ENCODE results near the gene KDM4C.
"Not testable (repeated sequence)": the region's sequence is repeated elsewhere in the genome, so short reads cannot be mapped to it uniquely, and the experiment has no call there.

KDM4C gene

DNA sequence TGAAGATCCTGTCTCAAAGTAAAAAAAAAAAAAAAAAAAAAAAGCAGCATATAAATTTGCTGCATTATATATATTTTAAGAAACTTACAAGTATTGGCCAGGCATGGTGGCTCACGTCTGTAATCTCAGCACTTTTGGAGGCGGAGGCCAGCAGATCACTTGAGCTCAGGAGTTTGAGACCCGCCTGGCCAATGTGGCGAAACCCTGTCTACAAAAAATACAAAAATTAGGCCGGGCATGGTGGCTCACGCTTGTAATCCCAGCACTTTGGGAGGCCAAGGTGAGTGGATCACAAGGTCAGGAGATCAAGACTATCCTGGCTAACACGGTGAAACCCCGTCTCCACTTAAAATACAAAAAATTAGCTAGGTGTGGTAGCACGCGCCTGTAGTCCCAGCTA, 2.9 kb upstream of the KDM4C start:
- not testable (repeated sequence) for H3K27me3 Mint-ChIP-seq, H3K27ac Mint-ChIP-seq, H3K9me3 Mint-ChIP-seq, DNase-seq, H3K4me3 Mint-ChIP-seq
- Mint-ChIP-seq H3K36me3 (ENCODE audit: low read depth) (peaks cover 14% of the 10 kb centered on the region), H3K4me1 (ENCODE audit: low read depth) (peaks cover 26% of the 10 kb centered on the region)

DNA sequence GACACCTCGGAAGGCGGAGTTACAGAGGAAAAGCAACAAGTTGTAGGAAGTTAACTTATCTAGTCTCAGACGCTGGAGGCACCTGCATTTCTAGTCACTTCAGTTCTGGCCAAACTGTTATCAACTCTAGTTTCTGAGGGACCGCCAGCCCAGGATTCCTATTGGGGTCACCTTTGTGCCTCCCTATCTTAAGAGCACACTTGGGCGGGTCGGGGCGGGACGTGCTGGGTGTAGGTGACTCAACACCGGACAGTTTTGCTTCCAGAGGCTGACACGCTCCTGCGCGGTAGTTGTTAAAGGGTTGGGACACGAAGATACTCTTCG, 679 bp upstream of the KDM4C start:
- Mint-ChIP-seq H3K4me1 (ENCODE audit: low read depth) (peaks cover 33% of the 10 kb centered on the region), H3K4me3 (peak overlapping the region; percentile 95), H3K9me3 (no peaks in the 10 kb centered on the region), H3K27ac (peak overlapping the region; percentile 100), H3K36me3 (ENCODE audit: low read depth) (peaks cover 14% of the 10 kb centered on the region), H3K27me3 (no peaks in the 10 kb centered on the region)
- no peak for DNase-seq

DNA sequence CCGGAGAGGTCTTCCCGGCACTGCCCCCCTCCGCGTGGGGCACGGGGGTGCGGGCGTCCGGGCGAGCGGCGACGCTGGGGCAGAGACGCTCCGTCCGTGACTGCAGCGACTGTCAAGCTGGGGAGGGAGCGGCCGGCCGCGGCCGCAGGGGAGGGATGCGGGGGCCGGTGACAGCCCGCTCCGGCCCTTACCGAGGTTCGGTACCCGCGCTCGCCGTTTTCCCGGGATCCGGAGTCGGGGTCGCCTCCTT, 400 bp downstream of the KDM4C start:
- DNase-seq, result no peak
- Mint-ChIP-seq H3K4me3 (peak overlapping the region; percentile 95), H3K27me3 (no peaks in the 10 kb centered on the region), H3K27ac (peak overlapping the region; percentile 100), H3K9me3 (peaks cover 3% of the 10 kb centered on the region), H3K4me1 (ENCODE audit: low read depth) (peaks cover 40% of the 10 kb centered on the region), H3K36me3 (ENCODE audit: low read depth) (peaks cover 17% of the 10 kb centered on the region)

DNA sequence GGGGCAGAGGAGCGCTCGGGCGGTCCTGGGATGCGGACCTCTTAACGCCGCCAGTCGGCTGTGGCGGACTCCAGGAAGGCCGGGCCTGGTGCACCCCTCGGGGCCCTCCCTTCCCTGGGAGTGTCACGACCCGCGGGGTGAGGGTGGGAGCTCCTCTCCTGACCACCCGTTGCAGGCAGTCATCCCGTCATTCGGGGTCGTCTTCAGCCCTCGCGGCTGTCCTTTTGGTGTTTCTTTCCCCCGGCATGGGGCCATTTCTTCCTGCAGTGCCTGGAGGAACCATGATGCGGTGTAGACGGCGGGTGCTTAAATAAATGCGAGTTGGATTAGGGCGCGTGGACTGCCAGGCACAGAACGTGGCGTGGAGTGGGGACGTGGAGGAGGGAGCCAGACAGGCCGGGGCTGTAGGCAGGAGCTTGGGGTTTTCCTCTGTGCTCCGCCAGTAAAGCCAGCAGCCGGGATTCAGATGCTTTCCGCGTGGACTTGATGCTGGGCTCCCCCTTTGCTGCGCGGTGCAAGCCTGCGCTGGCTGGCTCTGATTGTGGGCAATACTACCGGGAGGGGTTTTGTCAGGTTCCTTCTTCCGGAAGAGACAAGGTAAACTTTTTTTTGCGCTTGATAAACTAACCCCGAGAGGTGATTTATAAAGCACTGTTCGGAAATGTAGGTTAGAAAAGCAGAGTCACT, 868 bp downstream of the KDM4C start:
- peaks cover 3% of the 10 kb centered on the region for H3K9me3 Mint-ChIP-seq
- peak overlapping the region; percentile 95 for H3K4me3 Mint-ChIP-seq
- H3K27me3 Mint-ChIP-seq, result no peaks in the 10 kb centered on the region
- peaks cover 20% of the 10 kb centered on the region for H3K36me3 Mint-ChIP-seq (ENCODE audit: low read depth)
- DNase-seq, result peak; percentile 72
- H3K4me1 Mint-ChIP-seq (ENCODE audit: low read depth), result peaks cover 45% of the 10 kb centered on the region
- H3K27ac Mint-ChIP-seq, result peak overlapping the region; percentile 100

DNA sequence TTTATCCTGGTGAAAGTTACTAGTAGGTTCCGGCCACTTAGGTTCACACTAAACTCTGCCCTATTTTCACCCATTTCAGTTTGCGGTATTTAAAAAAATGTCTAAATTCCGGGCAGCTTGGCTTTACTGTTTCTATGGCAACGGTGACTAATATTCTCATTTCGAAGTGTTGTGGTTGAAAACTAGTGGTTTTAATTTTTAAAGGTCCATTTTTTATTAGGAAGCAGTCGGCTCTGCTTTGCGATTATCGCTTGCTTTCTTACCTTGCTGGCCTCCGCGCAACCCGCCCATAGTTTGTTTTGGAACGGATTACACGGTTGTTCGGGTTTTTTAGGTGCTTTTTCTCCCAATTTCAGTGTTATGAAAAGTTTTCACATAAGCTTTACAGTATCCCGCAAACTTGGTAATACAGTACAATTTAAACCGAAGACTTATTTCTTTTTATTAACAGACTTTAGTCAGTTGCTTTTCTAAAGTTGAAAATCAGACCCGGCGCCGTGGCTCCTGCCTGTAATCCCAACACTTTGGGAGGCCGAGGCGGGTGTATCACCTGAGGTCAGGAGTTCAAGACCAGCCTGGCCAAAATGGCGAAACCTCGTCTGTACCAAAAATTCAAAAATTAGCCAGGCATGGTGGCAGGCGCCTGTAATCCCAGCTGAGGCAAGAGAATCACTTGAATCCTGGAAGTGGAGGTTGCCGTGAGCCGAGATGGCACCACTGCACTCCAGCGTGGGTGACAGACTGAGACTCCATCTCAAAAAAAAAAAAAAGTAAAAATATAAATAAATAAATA, 1.6 kb downstream of the KDM4C start:
- Mint-ChIP-seq H3K4me1 (ENCODE audit: low read depth) (peaks cover 52% of the 10 kb centered on the region), H3K9me3 (peaks cover 3% of the 10 kb centered on the region), H3K4me3 (peak overlapping the region; percentile 95), H3K27me3 (no peaks in the 10 kb centered on the region), H3K27ac (peak overlapping the region; percentile 100), H3K36me3 (ENCODE audit: low read depth) (peaks cover 20% of the 10 kb centered on the region)
- DNase-seq, result peak; percentile 48

DNA sequence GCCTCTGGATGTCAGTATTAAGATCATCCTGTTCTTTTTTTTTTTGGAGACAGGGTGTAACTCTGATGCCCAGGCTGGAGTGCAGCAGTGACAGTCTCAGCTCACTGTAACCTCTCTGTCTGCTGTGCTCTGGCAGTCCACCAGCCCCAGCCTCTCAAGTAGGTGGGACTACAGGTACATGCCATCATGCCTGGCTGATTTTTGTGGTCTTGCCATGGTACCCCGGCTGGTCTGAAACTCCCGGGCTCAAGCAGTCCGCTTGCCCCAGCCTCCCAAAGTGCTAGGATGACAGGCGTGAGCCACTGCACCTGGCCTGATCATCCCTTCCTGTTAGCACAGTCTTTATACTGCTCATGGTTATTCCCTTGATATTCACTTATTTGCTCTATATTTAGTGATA, 3.5 kb downstream of the KDM4C start:
- no peak overlapping the region for H3K27ac Mint-ChIP-seq
- no peak overlapping the region for H3K4me3 Mint-ChIP-seq

DNA sequence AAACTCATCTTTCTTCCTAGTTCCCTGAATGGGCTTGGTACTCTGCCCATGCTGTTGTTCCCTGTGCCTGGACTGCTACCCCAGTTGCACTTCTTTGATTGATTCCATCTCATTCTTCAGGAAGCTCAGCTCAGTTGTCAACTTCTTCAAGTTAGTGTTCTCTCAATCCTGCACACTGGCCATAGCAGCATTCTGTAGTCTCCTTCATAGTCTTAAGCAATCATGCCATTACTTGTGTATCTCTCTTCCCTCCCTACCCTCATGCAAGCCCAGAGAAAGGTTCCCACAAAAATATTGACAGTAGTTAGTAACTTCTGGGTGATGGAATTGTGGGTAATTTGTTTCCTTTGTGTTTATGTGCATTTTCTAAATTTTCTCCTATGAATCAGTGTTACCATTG, 5.5 kb downstream of the KDM4C start:
- DNase-seq, result no peak
- no peaks in the 10 kb centered on the region for H3K27me3 Mint-ChIP-seq
- peaks cover 3% of the 10 kb centered on the region for H3K9me3 Mint-ChIP-seq
- H3K36me3 Mint-ChIP-seq (ENCODE audit: low read depth), result peaks cover 15% of the 10 kb centered on the region
- peak overlapping the region; percentile 83 for H3K27ac Mint-ChIP-seq
- peaks cover 68% of the 10 kb centered on the region for H3K4me1 Mint-ChIP-seq (ENCODE audit: low read depth)
- no peak overlapping the region for H3K4me3 Mint-ChIP-seq

More for the DNA sequence above, 3.5 kb downstream of the KDM4C start:
- Mint-ChIP-seq H3K9me3 (peaks cover 3% of the 10 kb centered on the region), H3K4me1 (ENCODE audit: low read depth) (peaks cover 64% of the 10 kb centered on the region), H3K27me3 (no peaks in the 10 kb centered on the region), H3K36me3 (ENCODE audit: low read depth) (peaks cover 20% of the 10 kb centered on the region)
- DNase-seq, result no peak

DNA sequence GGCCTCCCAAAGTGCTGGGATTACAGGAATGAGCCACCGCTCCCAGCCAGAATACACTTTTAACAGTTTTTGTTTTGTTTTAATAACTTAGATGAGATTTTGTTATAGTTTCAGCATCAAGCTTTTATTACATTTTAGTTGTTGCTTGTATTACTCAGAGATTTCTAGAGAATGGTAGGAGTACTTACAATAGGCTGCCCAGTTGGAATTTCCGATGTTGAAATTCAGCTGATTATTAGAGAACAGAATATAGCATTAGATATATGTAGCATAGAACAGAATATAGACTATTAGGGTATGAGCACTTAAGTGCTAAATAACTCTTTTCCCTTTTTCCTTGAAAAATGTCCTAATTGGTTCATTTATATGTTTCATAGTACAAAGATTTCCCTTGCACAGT, 6.2 kb downstream of the KDM4C start:
- Mint-ChIP-seq H3K27me3 (no peaks in the 10 kb centered on the region), H3K4me3 (no peak overlapping the region), H3K9me3 (peaks cover 3% of the 10 kb centered on the region), H3K27ac (peak overlapping the region; percentile 55), H3K4me1 (ENCODE audit: low read depth) (peaks cover 76% of the 10 kb centered on the region), H3K36me3 (ENCODE audit: low read depth) (peaks cover 9% of the 10 kb centered on the region)
- DNase-seq, result no peak

DNA sequence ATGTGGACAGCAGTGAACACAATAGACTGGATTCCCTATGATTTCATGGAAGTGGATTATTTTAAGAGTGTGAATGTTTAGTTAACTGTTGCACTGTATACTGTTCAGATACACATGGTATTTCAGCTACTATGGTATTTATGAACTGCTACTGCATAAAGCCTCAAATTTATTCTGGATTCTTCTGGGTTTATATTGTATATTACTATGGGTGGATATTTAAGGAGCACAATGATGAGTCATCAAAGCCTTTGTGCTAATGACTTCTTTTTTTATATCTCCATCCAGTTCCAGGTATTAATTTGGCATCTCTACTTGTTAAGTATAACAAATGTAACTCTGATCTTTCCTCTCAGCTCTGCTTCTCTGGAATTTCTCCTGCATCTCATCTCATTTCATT, 6.8 kb downstream of the KDM4C start:
- peak overlapping the region; percentile 60 for H3K27ac Mint-ChIP-seq
- no peaks in the 10 kb centered on the region for H3K27me3 Mint-ChIP-seq
- H3K36me3 Mint-ChIP-seq (ENCODE audit: low read depth), result peaks cover 5% of the 10 kb centered on the region
- H3K4me3 Mint-ChIP-seq, result no peak overlapping the region
- H3K9me3 Mint-ChIP-seq, result peaks cover 3% of the 10 kb centered on the region
- DNase-seq, result no peak
- peaks cover 76% of the 10 kb centered on the region for H3K4me1 Mint-ChIP-seq (ENCODE audit: low read depth)

DNA sequence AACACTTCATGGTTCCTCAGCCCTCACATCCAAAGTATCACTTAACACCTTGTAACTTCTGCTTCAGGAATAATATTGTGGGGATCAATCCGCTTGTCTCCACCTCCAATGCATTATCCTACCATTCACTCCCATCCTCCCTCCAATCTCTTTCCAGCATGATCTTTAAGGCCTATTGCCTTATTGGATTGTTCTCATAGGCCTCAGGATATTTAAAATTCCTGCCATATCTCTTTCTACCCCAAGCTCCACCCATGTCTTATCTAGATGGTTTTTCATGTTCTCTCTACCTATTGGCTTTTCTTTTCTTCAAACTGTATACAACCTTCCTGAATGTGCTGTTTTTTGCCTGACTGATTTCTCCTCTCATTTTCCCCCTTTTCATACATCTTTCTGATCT, 7.2 kb downstream of the KDM4C start:
- peak overlapping the region; percentile 60 for H3K27ac Mint-ChIP-seq
- peaks cover 74% of the 10 kb centered on the region for H3K4me1 Mint-ChIP-seq (ENCODE audit: low read depth)

DNA sequence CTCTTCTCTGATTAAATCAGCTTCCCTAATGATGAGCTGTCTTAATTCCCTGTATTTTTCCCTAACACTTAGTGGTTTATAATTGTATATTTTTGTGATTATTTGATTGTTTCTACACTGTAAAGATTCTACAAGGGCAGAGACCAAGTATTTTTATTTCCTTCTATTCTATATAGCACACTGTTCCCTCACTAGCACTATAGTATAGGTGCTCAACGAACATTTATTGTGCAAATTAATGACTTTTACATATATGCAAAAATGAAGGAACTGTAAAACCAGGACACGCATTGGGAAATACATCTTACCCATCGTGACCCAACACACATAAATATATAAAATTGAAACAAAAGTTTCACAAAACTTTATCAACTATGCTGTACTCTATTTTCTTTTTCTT, 7.6 kb downstream of the KDM4C start:
- H3K27me3 Mint-ChIP-seq, result no peaks in the 10 kb centered on the region
- H3K4me3 Mint-ChIP-seq, result no peak overlapping the region
- H3K4me1 Mint-ChIP-seq (ENCODE audit: low read depth), result peaks cover 72% of the 10 kb centered on the region
- H3K36me3 Mint-ChIP-seq (ENCODE audit: low read depth), result peaks cover 5% of the 10 kb centered on the region
- DNase-seq, result no peak
- peaks cover 3% of the 10 kb centered on the region for H3K9me3 Mint-ChIP-seq
- peak overlapping the region; percentile 60 for H3K27ac Mint-ChIP-seq

More for the DNA sequence above, 7.2 kb downstream of the KDM4C start:
- peaks cover 5% of the 10 kb centered on the region for H3K36me3 Mint-ChIP-seq (ENCODE audit: low read depth)
- peaks cover 3% of the 10 kb centered on the region for H3K9me3 Mint-ChIP-seq
- H3K27me3 Mint-ChIP-seq, result no peaks in the 10 kb centered on the region
- no peak for DNase-seq
- no peak overlapping the region for H3K4me3 Mint-ChIP-seq

DNA sequence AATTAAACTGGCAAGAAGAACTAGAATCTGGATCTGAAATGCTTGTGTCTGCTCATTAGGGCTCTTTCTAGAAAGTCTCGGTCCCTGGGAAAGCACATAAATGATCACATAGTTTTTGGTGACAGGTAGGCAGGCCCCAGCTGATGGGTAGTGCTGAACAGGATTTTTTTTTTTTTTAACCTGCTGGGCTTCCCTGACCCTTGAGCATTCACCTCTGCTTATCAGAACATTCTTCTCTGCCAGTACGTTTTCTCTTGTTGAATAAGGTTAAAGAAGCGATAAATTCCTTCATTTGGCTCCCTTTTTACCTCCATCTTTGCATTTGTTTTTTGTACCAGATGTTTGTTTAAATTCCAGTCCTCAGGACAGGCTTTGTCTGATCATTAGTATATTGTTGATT, 8.8 kb downstream of the KDM4C start:
- Mint-ChIP-seq H3K9me3 (peaks cover 3% of the 10 kb centered on the region), H3K36me3 (ENCODE audit: low read depth) (peaks cover 7% of the 10 kb centered on the region), H3K4me1 (ENCODE audit: low read depth) (peaks cover 62% of the 10 kb centered on the region), H3K27ac (no peak overlapping the region), H3K4me3 (no peak overlapping the region), H3K27me3 (no peaks in the 10 kb centered on the region)
- no peak for DNase-seq

DNA sequence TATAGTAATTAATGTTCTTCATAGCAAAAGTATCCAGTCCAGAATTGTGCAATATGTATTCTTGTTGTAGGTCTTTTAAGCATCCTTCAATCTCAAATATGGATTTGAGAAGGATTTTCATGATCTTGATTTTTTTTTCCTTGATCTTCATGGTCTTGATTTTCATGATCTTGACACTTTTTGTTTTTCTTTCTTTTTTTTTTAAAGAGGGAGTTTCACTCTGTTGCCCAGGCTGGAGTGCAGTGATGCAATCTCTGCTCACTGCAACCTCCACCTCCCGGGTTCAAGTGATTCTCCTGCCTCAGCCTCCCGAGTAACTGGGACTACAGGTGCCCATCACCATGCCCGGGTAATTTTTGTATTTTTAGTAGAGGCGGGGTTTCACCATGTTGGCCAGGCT, 10.8 kb downstream of the KDM4C start:
- peak overlapping the region; percentile 47 for H3K27ac Mint-ChIP-seq
- H3K4me3 Mint-ChIP-seq; DNase-seq; H3K27me3 Mint-ChIP-seq; H3K9me3 Mint-ChIP-seq; H3K36me3 Mint-ChIP-seq (ENCODE audit: low read depth): not testable (repeated sequence)
- H3K4me1 Mint-ChIP-seq (ENCODE audit: low read depth), result peaks cover 47% of the 10 kb centered on the region

DNA sequence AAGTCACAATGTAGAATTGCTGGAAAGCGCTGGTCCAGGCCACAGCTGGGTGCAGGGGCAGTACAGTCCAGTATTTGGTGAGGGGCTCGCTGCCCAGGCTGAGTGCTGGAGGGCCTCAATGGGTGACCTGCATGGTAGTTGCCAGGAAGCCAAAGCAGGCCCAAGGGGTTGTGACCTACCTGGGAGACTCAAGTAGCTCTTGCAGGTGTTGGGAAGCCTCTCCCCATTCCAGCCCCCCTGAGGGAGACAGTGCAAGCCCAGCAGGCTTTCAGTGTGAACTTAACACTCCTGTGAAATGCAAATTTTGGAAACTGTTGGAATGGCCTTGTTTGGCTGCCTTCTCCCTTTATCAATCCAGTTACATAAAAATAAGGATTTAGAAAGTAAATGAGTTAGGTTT, 13.9 kb downstream of the KDM4C start:
- Mint-ChIP-seq H3K4me3 (no peak overlapping the region), H3K27me3 (no peaks in the 10 kb centered on the region), H3K36me3 (ENCODE audit: low read depth) (peaks cover 9% of the 10 kb centered on the region), H3K4me1 (ENCODE audit: low read depth) (peaks cover 32% of the 10 kb centered on the region), H3K9me3 (no peaks in the 10 kb centered on the region), H3K27ac (no peak overlapping the region)
- no peak for DNase-seq

DNA sequence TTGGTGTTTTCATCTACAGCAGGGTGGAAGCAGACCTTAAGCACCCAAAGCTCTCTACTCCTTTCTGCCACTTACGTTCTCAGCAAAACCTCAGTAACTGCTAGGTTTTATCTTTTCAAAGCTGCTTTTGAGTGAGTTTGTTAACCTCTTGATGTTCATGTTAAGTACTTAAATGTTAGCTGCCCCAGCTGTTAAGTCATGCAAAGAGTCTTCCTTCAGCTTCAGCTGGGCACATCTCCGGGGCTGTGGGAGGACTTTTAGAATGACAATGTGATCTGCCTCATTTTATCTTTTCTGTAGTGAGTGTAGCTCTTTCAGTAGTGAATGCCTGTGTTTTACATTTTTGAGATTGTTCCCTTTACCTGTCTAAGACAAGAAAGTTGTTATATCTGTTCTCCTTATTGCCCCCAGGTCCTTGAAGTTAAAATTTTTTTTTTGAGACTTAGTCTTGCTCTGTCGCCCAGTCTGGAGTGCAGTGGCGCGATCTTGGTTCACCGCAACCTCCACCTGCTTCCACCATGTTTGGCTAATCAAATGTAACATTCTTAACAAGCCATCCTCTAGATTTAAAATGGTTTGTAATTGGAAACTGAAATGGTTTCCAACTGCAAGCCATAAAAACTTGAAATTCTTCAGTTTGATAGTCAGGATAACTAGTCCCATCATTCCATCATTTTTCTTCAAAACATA, 19.6 kb downstream of the KDM4C start:
- peak overlapping the region; percentile 33 for H3K4me3 Mint-ChIP-seq
- peaks cover 12% of the 10 kb centered on the region for H3K36me3 Mint-ChIP-seq (ENCODE audit: low read depth)
- no peaks in the 10 kb centered on the region for H3K9me3 Mint-ChIP-seq
- H3K27me3 Mint-ChIP-seq, result no peaks in the 10 kb centered on the region
- H3K27ac Mint-ChIP-seq, result peak overlapping the region; percentile 50
- H3K4me1 Mint-ChIP-seq (ENCODE audit: low read depth), result peaks cover 50% of the 10 kb centered on the region
- DNase-seq, result no peak

Data from activated T-cell treated with anti-CD3 and anti-CD28 coated beads, Interleukin-2, amount 50 U/mL, for 24 hours (primary cell).